Measurements from ENCODE around the gene RBFOX2. TPM values are rescaled to one million over a fixed set of nuclear protein-coding genes. Genes with fewer than 3 reads are reported as not detected.

Gene RBFOX2
- total RNA-seq, 2 donors from 2014 or later, result 104 to 120 TPM

DNA sequence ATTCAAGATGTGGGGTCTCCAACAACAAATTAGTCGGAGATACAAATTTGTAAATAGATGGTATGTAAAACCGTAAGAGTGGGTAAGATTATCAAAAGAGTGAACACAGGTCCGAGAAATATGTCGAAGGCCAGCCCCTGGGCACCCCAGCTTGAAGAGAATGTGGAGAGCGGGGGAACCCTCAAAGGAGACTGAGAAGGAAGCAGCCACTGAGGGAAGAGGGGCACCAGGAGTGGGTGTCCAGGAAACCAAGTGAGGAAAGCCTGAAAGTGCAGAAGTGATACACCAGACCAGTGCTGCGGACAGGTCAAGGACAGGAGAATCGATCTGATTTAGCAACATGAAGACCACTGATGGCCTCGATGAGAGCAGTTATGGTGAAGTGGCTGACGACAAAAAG, 296.5 kb downstream of the RBFOX2 start:
- no peak overlapping the region for H3K4me3 Mint-ChIP-seq

DNA sequence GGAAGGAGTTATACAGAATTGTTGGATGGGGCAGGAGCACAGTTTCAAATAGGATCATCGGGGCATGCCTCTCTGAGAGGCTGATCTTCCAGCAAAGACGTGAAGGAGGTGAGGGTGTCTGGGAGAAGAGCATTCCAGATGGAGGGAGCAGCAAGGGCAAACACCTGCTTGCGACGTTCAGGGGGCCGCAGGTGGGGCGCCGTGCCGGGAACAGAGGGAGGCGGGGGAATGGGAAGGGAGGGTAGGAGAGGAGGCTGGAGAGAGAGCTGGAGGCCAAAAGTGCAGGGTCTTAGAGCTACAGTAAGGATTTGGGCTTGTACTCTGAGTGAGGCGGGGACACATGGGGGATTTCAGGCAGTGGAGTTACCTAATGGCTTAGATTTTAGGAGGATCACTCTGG, 297.3 kb downstream of the RBFOX2 start:
- 84 to 89% methylated on average over 5 to 10 of the region's 10 CpGs for WGBS, 2 experiments (ENCODE audit: insufficient coverage in 1 of 2, insufficient read length in 1 of 2)
- Histone ChIP-seq H3K36me3 (ENCODE audit: control insufficient read depth, insufficient read depth, low read length) (no peaks in the 10 kb centered on the region), H3K27ac (ENCODE audit: low read depth, low read length) (no peak overlapping the region), H3K4me1 (ENCODE audit: control insufficient read depth, insufficient read depth, low read length) (no peaks in the 10 kb centered on the region), H3K27me3 (ENCODE audit: control insufficient read depth, insufficient read depth, low read length, poor library complexity, severe bottlenecking) (no peaks in the 10 kb centered on the region), H3K4me3 (ENCODE audit: low read length) (no peak overlapping the region), H3K9me3 (ENCODE audit: control insufficient read depth, low read length) (peaks cover 8% of the 10 kb centered on the region), H3K9ac (ENCODE audit: extremely low read depth, low read length, poor library complexity, severe bottlenecking) (no peak overlapping the region)
- no peak overlapping the region for H3K4me3 Mint-ChIP-seq
- peaks cover 5% of the 10 kb centered on the region for H3K36me3 Mint-ChIP-seq (ENCODE audit: low read depth)
- no peak overlapping the region for H3K27ac Mint-ChIP-seq
- no peaks in the 10 kb centered on the region for H3K4me1 Mint-ChIP-seq
- H3K9me3 Mint-ChIP-seq, result peaks cover 8% of the 10 kb centered on the region
- TF ChIP-seq, protein P1, sequence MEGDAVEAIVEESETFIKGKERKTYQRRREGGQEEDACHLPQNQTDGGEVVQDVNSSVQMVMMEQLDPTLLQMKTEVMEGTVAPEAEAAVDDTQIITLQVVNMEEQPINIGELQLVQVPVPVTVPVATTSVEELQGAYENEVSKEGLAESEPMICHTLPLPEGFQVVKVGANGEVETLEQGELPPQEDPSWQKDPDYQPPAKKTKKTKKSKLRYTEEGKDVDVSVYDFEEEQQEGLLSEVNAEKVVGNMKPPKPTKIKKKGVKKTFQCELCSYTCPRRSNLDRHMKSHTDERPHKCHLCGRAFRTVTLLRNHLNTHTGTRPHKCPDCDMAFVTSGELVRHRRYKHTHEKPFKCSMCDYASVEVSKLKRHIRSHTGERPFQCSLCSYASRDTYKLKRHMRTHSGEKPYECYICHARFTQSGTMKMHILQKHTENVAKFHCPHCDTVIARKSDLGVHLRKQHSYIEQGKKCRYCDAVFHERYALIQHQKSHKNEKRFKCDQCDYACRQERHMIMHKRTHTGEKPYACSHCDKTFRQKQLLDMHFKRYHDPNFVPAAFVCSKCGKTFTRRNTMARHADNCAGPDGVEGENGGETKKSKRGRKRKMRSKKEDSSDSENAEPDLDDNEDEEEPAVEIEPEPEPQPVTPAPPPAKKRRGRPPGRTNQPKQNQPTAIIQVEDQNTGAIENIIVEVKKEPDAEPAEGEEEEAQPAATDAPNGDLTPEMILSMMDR (conservative IDR thresholded peaks at IDR 0.05), result no peak
- peaks cover 2% of the 10 kb centered on the region for H3K27me3 Mint-ChIP-seq (ENCODE audit: insufficient read depth)
- DNase-seq, result no peak

More for the DNA sequence above, 296.5 kb downstream of the RBFOX2 start:
- Histone ChIP-seq H3K9me3 (ENCODE audit: control insufficient read depth, low read length) (peaks cover 10% of the 10 kb centered on the region), H3K36me3 (ENCODE audit: control insufficient read depth, insufficient read depth, low read length) (peaks cover 5% of the 10 kb centered on the region), H3K4me3 (ENCODE audit: low read length) (no peak overlapping the region), H3K4me1 (ENCODE audit: control insufficient read depth, insufficient read depth, low read length) (no peaks in the 10 kb centered on the region), H3K27me3 (ENCODE audit: control insufficient read depth, insufficient read depth, low read length, poor library complexity, severe bottlenecking) (no peaks in the 10 kb centered on the region), H3K27ac (ENCODE audit: low read depth, low read length) (no peak overlapping the region), H3K9ac (ENCODE audit: extremely low read depth, low read length, poor library complexity, severe bottlenecking) (no peak overlapping the region)
- H3K27me3 Mint-ChIP-seq (ENCODE audit: insufficient read depth), result peaks cover 2% of the 10 kb centered on the region
- 95 to 97% methylated on average over 7 to 9 of the region's 9 CpGs for WGBS, 2 experiments (ENCODE audit: insufficient coverage in 1 of 2, insufficient read length in 1 of 2)
- H3K36me3 Mint-ChIP-seq (ENCODE audit: low read depth), result peaks cover 12% of the 10 kb centered on the region
- TF ChIP-seq, protein P1 (conservative IDR thresholded peaks at IDR 0.05), result no peak
- H3K4me1 Mint-ChIP-seq, result no peaks in the 10 kb centered on the region
- H3K9me3 Mint-ChIP-seq, result peaks cover 12% of the 10 kb centered on the region
- no peak overlapping the region for H3K27ac Mint-ChIP-seq
- DNase-seq, result no peak

DNA sequence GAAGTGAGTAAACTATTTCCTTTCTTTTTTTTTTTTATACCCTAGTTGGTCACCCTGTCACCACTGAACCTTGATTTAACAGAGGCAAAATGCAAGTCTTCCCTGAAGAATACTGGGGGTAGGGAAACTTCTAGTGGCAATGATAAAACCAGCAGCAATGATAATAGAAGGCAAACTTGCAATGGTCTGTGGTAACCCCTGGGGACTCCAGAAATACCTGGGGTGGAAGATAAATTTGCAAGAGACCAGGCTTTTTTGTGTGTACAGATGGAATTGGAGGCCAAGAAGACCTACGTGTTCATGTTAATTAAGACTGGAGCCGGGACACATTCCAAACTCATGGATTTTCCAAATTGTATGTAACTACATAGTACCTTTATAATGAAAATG, 299.3 kb downstream of the RBFOX2 start:
- 100% methylated on average over 2 of the region's 2 CpGs; no CpG with 5 or more reads in 1 of the 2 experiments for WGBS, 2 experiments (ENCODE audit: insufficient coverage in 1 of 2, insufficient read length in 1 of 2)
- no peaks in the 10 kb centered on the region for H3K4me1 Mint-ChIP-seq
- H3K27ac Mint-ChIP-seq, result no peak overlapping the region
- TF ChIP-seq, protein P1 (conservative IDR thresholded peaks at IDR 0.05), result no peak
- H3K36me3 ChIP-seq (ENCODE audit: control insufficient read depth, insufficient read depth, low read length), result no peaks in the 10 kb centered on the region
- H3K9me3 ChIP-seq (ENCODE audit: control insufficient read depth, low read length), result no peaks in the 10 kb centered on the region
- peaks cover 2% of the 10 kb centered on the region for H3K27me3 Mint-ChIP-seq (ENCODE audit: insufficient read depth)
- H3K9me3 Mint-ChIP-seq, result no peaks in the 10 kb centered on the region
- DNase-seq, result no peak
- no peak overlapping the region for H3K4me3 Mint-ChIP-seq
- no peak overlapping the region for H3K27ac ChIP-seq (ENCODE audit: low read depth, low read length)
- H3K4me1 ChIP-seq (ENCODE audit: control insufficient read depth, insufficient read depth, low read length), result no peaks in the 10 kb centered on the region
- no peaks in the 10 kb centered on the region for H3K36me3 Mint-ChIP-seq (ENCODE audit: low read depth)
- no peak overlapping the region for H3K4me3 ChIP-seq (ENCODE audit: low read length)
- H3K9ac ChIP-seq (ENCODE audit: extremely low read depth, low read length, poor library complexity, severe bottlenecking), result no peak overlapping the region
- no peaks in the 10 kb centered on the region for H3K27me3 ChIP-seq (ENCODE audit: control insufficient read depth, insufficient read depth, low read length, poor library complexity, severe bottlenecking)
